ENCODE measurements around the gene CEP295NL.

The CEP295NL gene

DNA sequence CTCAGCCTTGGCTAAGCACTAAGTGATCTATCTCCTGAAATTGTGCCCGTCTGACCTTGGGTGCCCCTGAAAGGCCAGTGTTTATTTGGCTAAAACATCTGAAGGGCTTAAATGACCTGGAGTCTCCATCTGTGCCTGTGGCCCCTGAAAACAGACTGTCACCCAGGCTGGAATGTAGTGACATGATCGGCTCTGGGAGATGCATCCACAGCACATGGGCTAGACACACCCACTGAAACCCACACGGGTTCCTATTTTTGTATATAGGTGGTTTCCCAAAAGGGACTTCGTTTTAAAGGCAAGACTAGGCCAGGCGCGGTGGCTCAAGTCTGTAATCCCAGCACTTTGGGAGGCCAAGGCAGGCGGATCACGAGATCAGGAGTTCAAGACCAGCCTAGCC lies 13.5 kb downstream of the CEP295NL start:
- TF ChIP-seq, protein P1, sequence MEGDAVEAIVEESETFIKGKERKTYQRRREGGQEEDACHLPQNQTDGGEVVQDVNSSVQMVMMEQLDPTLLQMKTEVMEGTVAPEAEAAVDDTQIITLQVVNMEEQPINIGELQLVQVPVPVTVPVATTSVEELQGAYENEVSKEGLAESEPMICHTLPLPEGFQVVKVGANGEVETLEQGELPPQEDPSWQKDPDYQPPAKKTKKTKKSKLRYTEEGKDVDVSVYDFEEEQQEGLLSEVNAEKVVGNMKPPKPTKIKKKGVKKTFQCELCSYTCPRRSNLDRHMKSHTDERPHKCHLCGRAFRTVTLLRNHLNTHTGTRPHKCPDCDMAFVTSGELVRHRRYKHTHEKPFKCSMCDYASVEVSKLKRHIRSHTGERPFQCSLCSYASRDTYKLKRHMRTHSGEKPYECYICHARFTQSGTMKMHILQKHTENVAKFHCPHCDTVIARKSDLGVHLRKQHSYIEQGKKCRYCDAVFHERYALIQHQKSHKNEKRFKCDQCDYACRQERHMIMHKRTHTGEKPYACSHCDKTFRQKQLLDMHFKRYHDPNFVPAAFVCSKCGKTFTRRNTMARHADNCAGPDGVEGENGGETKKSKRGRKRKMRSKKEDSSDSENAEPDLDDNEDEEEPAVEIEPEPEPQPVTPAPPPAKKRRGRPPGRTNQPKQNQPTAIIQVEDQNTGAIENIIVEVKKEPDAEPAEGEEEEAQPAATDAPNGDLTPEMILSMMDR (IDR thresholded peaks at IDR 0.05; ENCODE audit: low read depth, low read length) = no peak
- no peak for DNase-seq (ENCODE audit: extremely low read depth, low read depth)

DNA sequence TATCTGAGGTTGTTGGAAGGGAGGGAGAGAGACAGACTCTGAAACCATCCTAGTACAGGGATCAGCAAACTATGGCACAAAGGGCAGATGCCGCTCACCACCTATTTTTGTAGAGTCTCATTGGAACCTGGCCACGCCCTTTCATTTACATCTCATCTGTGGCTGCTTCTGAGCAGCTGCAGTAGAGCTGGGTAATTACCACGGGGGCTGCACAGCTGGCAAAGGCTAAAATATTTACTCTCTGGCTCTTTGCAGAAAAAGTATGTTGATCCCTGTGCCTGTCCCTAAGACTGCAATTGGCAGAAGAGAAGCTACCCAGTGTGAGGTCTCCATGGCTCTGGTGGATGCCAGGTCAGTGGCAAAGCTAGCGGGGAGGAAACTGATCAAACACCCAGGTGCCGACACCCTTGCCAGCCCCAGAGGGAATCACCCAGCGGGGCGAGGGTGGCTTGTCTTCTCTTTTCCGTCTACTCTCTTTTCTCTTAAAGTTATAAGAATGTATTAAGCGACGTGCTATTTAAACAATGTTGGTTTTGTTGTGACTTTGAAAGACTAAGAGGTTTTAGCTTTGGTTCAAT lies 14.0 kb downstream of the CEP295NL start:
- no peak for DNase-seq (ENCODE audit: extremely low read depth, low read depth)
- TF ChIP-seq, protein P1 (IDR thresholded peaks at IDR 0.05; ENCODE audit: low read depth, low read length) = no peak

DNA sequence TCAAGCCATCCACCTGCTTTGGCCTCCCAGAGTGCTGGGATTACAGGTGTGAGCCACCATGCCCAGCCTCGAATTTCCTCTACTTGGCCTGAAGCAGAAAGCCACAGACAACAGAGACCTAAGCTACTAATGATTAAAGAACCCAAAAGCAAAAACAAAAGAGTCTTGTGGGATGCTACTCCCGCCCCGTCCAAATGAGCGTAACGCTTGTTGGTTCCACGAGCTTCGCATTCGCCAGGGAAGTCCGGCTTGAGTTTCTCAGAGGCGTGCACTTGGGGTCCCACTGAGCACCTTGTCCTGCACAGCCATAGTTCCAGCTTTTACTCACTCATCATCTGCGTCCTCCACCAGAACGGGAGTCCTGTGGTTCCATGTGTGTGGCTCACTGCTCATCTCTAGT lies 16.0 kb downstream of the CEP295NL start:
- TF ChIP-seq, protein P1 (IDR thresholded peaks at IDR 0.05; ENCODE audit: low read depth, low read length) = no peak
- DNase-seq (ENCODE audit: extremely low read depth, low read depth) = no peak

DNA sequence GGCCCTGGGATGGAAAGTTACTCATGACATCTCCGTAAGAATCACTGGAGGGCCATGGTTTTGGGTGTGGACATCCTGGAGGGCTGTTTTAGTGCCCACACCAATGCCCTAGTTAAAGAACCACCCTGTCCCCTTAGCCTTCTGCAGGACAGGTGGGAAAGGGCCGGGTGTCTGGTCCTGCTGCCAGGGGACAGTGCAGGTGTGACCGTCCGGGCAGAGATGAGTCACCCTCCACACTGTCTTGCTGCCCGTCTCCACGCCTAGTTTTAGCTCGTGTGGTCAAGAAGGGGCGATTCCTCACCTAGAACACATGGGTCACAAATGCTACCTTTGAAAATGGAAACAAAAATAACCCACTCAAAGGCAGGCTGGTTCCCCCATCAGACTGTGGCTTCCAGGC lies 17.0 kb downstream of the CEP295NL start:
- DNase-seq (ENCODE audit: extremely low read depth, low read depth) = no peak

DNA sequence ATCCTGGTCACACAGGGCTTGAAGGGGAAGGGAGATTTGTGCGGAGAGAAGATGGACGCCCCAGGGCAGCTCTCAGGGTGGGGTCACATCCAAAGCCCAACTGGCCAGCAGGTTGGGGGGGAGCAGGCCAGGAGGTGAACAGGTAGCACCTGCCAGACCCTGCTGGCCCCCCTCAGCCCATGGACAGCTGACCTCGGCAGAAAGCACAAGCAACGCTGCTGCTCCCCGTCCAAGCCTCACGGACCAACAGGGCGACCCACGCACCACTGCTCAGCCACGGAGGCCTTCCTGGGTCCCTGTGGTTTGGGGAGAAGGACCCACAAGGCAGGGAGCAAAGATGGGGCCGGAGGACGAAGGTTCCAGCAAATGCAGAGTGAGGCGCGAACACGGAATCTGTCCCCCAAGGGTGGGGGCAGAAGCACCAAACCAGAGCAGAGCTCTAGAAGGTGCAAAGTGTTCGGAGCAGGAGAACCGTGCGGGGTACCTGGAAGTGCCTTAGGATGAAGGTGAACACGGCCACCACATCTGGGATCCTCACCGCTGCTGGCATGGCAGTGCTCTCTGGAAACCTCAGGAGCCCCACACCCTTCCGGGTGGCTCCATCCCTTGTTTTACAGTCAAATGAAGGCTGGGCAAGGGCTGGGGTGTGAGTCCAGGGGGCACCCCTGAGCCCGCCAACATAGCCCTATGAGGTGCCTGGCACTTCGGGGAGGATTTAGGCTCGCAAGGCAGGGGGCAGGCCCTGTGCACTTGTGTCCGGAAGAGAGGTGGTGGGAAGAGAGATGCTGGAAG lies 17.9 kb downstream of the CEP295NL start:
- DNase-seq (ENCODE audit: extremely low read depth, low read depth) = no peak
- TF ChIP-seq, protein P1 (IDR thresholded peaks at IDR 0.05; ENCODE audit: low read depth, low read length) = no peak

More for the DNA sequence above, 17.0 kb downstream of the CEP295NL start:
- TF ChIP-seq, protein P1 (IDR thresholded peaks at IDR 0.05; ENCODE audit: low read depth, low read length) = no peak

DNA sequence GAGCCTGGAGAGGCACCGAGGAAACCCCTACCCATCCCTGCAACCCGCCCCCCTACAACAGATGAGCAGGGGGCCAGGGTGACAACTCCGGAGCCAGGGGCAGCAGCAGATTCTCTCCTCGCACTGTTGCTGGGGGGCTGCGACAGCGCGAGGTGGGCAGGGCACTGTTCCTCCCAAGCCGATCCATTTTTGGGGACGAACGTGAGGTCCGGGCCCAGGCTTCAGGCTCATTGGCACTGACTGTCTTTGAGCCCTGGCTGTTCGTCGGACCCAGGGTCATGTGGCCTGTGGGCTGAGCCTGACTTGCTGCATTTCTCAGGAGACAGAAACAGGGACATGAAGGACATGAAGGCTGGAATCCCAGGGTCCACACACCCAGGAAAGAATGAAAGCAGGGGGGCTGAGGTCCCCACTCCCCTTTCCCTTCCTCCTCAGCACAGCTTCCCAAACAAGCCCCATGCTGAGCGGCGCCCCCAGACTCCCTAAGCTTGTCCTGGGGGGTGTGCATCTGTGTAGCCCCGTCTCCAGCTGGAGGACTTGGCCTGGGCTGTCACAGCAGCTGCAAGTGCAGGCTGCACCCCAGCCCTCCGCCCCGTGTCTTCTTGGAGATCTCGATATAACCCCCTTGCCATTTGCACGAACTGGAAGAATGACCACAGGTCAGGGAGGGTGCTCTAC lies 18.7 kb downstream of the CEP295NL start:
- TF ChIP-seq, protein P1 (IDR thresholded peaks at IDR 0.05; ENCODE audit: low read depth, low read length) = no peak
- no peak for DNase-seq (ENCODE audit: extremely low read depth, low read depth)

All from AG09319 (cell line).